ENCODE measurements around the gene PRKCA. TPM values are rescaled to one million over a fixed set of nuclear protein-coding genes. Genes with fewer than 3 reads are reported as not detected.

Gene PRKCA
- total RNA-seq, 1 donor from 2014 or later = 15.5 TPM

GRCh38 chr17:66764506-66764905 lies 462.1 kb downstream of the PRKCA start:
- H3K4me3 ChIP-seq = no peak overlapping the region
- H3K36me3 ChIP-seq = no peaks in the 10 kb centered on the region
- no peak overlapping the region for H3K27ac ChIP-seq
- intact Hi-C loops (cut with DNase I) = no loop called here
- DNase-seq (ENCODE audit: extremely low spot score in 2 of 2) = no peak
- TF ChIP-seq POLR2A (IDR thresholded peaks at IDR 0.05) = no peak
- no peak for TF ChIP-seq POLR2AphosphoS5 (IDR thresholded peaks at IDR 0.05; ENCODE audit: insufficient read depth in 1 of 2, low read depth in 1 of 2)
- TF ChIP-seq CTCF (IDR thresholded peaks at IDR 0.05) = no peak
- no peaks in the 10 kb centered on the region for H3K4me1 ChIP-seq
- H3K9me3 ChIP-seq = no peaks in the 10 kb centered on the region
- no peaks in the 10 kb centered on the region for H3K27me3 ChIP-seq

GRCh38 chr17:66767154-66767933 lies 464.9 kb downstream of the PRKCA start:
- intact Hi-C loops (cut with DNase I) = no loop called here

GRCh38 chr17:66769911-66770310 lies 467.5 kb downstream of the PRKCA start:
- Histone ChIP-seq H3K4me1 (no peaks in the 10 kb centered on the region), H3K27ac (no peak overlapping the region), H3K36me3 (peaks cover 0 to 8% of the 10 kb centered on the region in 2 donors), H3K27me3 (no peaks in the 10 kb centered on the region), H3K4me3 (no peak overlapping the region), H3K9me3 (no peaks in the 10 kb centered on the region)
- no peak for TF ChIP-seq CTCF (IDR thresholded peaks at IDR 0.05)
- TF ChIP-seq POLR2A (IDR thresholded peaks at IDR 0.05) = no peak
- no peak for TF ChIP-seq POLR2AphosphoS5 (IDR thresholded peaks at IDR 0.05; ENCODE audit: insufficient read depth in 1 of 2, low read depth in 1 of 2)
- intact Hi-C loops (cut with DNase I) = no loop called here
- DNase-seq (ENCODE audit: extremely low spot score in 2 of 2) = no peak

More at GRCh38 chr17:66767154-66767933, 464.9 kb downstream of the PRKCA start:
- H3K9me3 ChIP-seq = no peaks in the 10 kb centered on the region
- TF ChIP-seq POLR2AphosphoS5 (IDR thresholded peaks at IDR 0.05; ENCODE audit: insufficient read depth in 1 of 2, low read depth in 1 of 2) (no peak), POLR2A (IDR thresholded peaks at IDR 0.05) (no peak), CTCF (IDR thresholded peaks at IDR 0.05) (no peak)
- DNase-seq (ENCODE audit: extremely low spot score in 2 of 2) = no peak
- H3K27ac ChIP-seq = no peak overlapping the region
- no peak overlapping the region for H3K4me3 ChIP-seq
- no peaks in the 10 kb centered on the region for H3K4me1 ChIP-seq
- H3K36me3 ChIP-seq = no peaks in the 10 kb centered on the region
- H3K27me3 ChIP-seq = no peaks in the 10 kb centered on the region

- intact Hi-C loops (cut with DNase I) = no loop called here
- Histone ChIP-seq H3K36me3 (peaks cover 0 to 8% of the 10 kb centered on the region in 2 donors), H3K4me1 (no peaks in the 10 kb centered on the region), H3K27ac (no peak overlapping the region), H3K27me3 (no peaks in the 10 kb centered on the region), H3K9me3 (no peaks in the 10 kb centered on the region), H3K4me3 (no peak overlapping the region)
- TF ChIP-seq POLR2A (IDR thresholded peaks at IDR 0.05) (no peak), POLR2AphosphoS5 (IDR thresholded peaks at IDR 0.05; ENCODE audit: insufficient read depth in 1 of 2, low read depth in 1 of 2) (no peak), CTCF (IDR thresholded peaks at IDR 0.05) (no peak)
- DNase-seq (ENCODE audit: extremely low spot score in 2 of 2) = no peak
Observed at GRCh38 chr17:66772148-66772812, 469.9 kb downstream of the PRKCA start.

- H3K36me3 ChIP-seq = peaks cover 0 to 8% of the 10 kb centered on the region in 2 donors
- H3K27me3 ChIP-seq = no peaks in the 10 kb centered on the region
- no peak for TF ChIP-seq POLR2AphosphoS5 (IDR thresholded peaks at IDR 0.05; ENCODE audit: insufficient read depth in 1 of 2, low read depth in 1 of 2)
- TF ChIP-seq POLR2A (IDR thresholded peaks at IDR 0.05) = no peak
- TF ChIP-seq CTCF (IDR thresholded peaks at IDR 0.05) = no peak
- no peak overlapping the region for H3K27ac ChIP-seq
- no peak for DNase-seq (ENCODE audit: extremely low spot score in 2 of 2)
- intact Hi-C loops (cut with DNase I) = no loop called here
- H3K4me1 ChIP-seq = no peaks in the 10 kb centered on the region
- H3K4me3 ChIP-seq = no peak overlapping the region
- H3K9me3 ChIP-seq = no peaks in the 10 kb centered on the region
Observed at GRCh38 chr17:66775271-66775670, 472.9 kb downstream of the PRKCA start.

All from vagina (tissue), 2 donors.